ENCODE measurements around the gene GLYATL2.
A peak's percentile ranks its signal among the peaks of the same experiment; 100 is the strongest.

GLYATL2 gene

GRCh38 chr11:58844361-58845005, at the start of gene GLYATL2:
TSS of gene GLYATL2 (minus strand) at chr11:58844704. CDS start at chr11:58839612, 5,092 bp downstream.
- DNase-seq: no peak

- DNase-seq: no peak
Observed at GRCh38 chr11:58893899-58894298, 49.4 kb upstream of the GLYATL2 start.

GRCh38 chr11:58888579-58888978, 44.1 kb upstream of the GLYATL2 start:
- no peak for DNase-seq

- no peak for DNase-seq
Observed at GRCh38 chr11:58887452-58887851, 42.9 kb upstream of the GLYATL2 start.

- no peak for DNase-seq
Observed at GRCh38 chr11:58880625-58881024, 36.1 kb upstream of the GLYATL2 start.

- DNase-seq: no peak
Observed at GRCh38 chr11:58880166-58880565, 35.7 kb upstream of the GLYATL2 start.

GRCh38 chr11:58867556-58867955, 23.1 kb upstream of the GLYATL2 start:
- DNase-seq: no peak

GRCh38 chr11:58866788-58867187, 22.3 kb upstream of the GLYATL2 start:
- DNase-seq: no peak

GRCh38 chr11:58864335-58864734, 19.8 kb upstream of the GLYATL2 start:
- no peak for DNase-seq

GRCh38 chr11:58863697-58864096, 19.2 kb upstream of the GLYATL2 start:
- no peak for DNase-seq

- no peak for DNase-seq
Observed at GRCh38 chr11:58861533-58861932, 17.0 kb upstream of the GLYATL2 start.

GRCh38 chr11:58856806-58857205, 12.3 kb upstream of the GLYATL2 start:
- DNase-seq: no peak

GRCh38 chr11:58845386-58845785, 882 bp upstream of the GLYATL2 start:
- no peak for DNase-seq

- no peak for DNase-seq
Observed at GRCh38 chr11:58837707-58838388, 6.7 kb downstream of the GLYATL2 start.

- DNase-seq: no peak
Observed at GRCh38 chr11:58832056-58832645, 12.4 kb downstream of the GLYATL2 start.

- no peak for DNase-seq
Observed at GRCh38 chr11:58830673-58831301, 13.7 kb downstream of the GLYATL2 start.

- DNase-seq: no peak
Observed at GRCh38 chr11:58829786-58830185, 14.7 kb downstream of the GLYATL2 start.

GRCh38 chr11:58813693-58814092, 30.8 kb downstream of the GLYATL2 start:
- DNase-seq: peak in 1 of 2 experiments; percentile 15

- no peak for DNase-seq
Observed at GRCh38 chr11:58811499-58811898, 33.0 kb downstream of the GLYATL2 start.

- DNase-seq: no peak
Observed at GRCh38 chr11:58807343-58807742, 37.2 kb downstream of the GLYATL2 start.

- DNase-seq: no peak
Observed at GRCh38 chr11:58805065-58805464, 39.4 kb downstream of the GLYATL2 start.

GRCh38 chr11:58801974-58802545, 42.4 kb downstream of the GLYATL2 start:
- DNase-seq: no peak

GRCh38 chr11:58801302-58801701, 43.2 kb downstream of the GLYATL2 start:
- no peak for DNase-seq

Measured in SW 1271 (cell line).